ENCODE results near the gene CFAP69.

GRCh38 chr7:90246171-90246570 lies 1.2 kb downstream of the CFAP69 start:
- TF ChIP-seq, protein P1, sequence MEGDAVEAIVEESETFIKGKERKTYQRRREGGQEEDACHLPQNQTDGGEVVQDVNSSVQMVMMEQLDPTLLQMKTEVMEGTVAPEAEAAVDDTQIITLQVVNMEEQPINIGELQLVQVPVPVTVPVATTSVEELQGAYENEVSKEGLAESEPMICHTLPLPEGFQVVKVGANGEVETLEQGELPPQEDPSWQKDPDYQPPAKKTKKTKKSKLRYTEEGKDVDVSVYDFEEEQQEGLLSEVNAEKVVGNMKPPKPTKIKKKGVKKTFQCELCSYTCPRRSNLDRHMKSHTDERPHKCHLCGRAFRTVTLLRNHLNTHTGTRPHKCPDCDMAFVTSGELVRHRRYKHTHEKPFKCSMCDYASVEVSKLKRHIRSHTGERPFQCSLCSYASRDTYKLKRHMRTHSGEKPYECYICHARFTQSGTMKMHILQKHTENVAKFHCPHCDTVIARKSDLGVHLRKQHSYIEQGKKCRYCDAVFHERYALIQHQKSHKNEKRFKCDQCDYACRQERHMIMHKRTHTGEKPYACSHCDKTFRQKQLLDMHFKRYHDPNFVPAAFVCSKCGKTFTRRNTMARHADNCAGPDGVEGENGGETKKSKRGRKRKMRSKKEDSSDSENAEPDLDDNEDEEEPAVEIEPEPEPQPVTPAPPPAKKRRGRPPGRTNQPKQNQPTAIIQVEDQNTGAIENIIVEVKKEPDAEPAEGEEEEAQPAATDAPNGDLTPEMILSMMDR (conservative IDR thresholded peaks at IDR 0.05; ENCODE audit: low read depth, low read length): no peak
- no peak for TF ChIP-seq EZH2 (IDR thresholded peaks at IDR 0.05; ENCODE audit: borderline replicate concordance, low read depth, low read length, poor library complexity, severe bottlenecking)
